HG02798 (cell line): ENCODE data around the gene NOC4L.

Experiments used
- ATAC-seq: cut with Tn5 transposase; IDR thresholded peaks from one replicate; pipeline ENCODE4 v1.9.1; 2021; ENCODE audit warnings: mild to moderate bottlenecking; ENCODE audit not compliant: unreplicated experiment, poor library complexity

The NOC4L gene

GRCh38 chr12:132178801-132179401 lies 34.6 kb downstream of the NOC4L start:
- ATAC-seq: no peak

GRCh38 chr12:132179431-132180362 lies 35.4 kb downstream of the NOC4L start:
- ATAC-seq: no peak

GRCh38 chr12:132180648-132181546 lies 36.6 kb downstream of the NOC4L start:
- no peak for ATAC-seq

GRCh38 chr12:132181570-132182200 lies 37.4 kb downstream of the NOC4L start:
- no peak for ATAC-seq

GRCh38 chr12:132182206-132182710 lies 38.0 kb downstream of the NOC4L start:
- ATAC-seq: no peak

- no peak for ATAC-seq
These were observed 38.6 kb downstream of the NOC4L start for GRCh38 chr12:132182711-132183365.

- ATAC-seq: no peak
These were observed 41.4 kb downstream of the NOC4L start for GRCh38 chr12:132185705-132186104.

- no peak for ATAC-seq
These were observed 42.1 kb downstream of the NOC4L start for GRCh38 chr12:132186208-132186856.

GRCh38 chr12:132186857-132187620 lies 42.8 kb downstream of the NOC4L start:
- ATAC-seq: no peak

- no peak for ATAC-seq
These were observed 43.6 kb downstream of the NOC4L start for GRCh38 chr12:132187646-132188450.

- no peak for ATAC-seq
These were observed 44.2 kb downstream of the NOC4L start for GRCh38 chr12:132188451-132188901.

GRCh38 chr12:132188916-132189325 lies 44.7 kb downstream of the NOC4L start:
- ATAC-seq: no peak

- peak; percentile 93 for ATAC-seq
These were observed 45.2 kb downstream of the NOC4L start for GRCh38 chr12:132189378-132190011.

- no peak for ATAC-seq
These were observed 45.9 kb downstream of the NOC4L start for GRCh38 chr12:132190012-132190755.

GRCh38 chr12:132190834-132191500 lies 46.7 kb downstream of the NOC4L start:
- no peak for ATAC-seq
